Renal cortical epithelial cell (primary cell): ENCODE results near the gene DUT. TPM values are rescaled to one million over a fixed set of nuclear protein-coding genes. Genes with fewer than 3 reads are reported as not detected.
A peak's percentile ranks its signal among the peaks of the same experiment; 100 is the strongest.

ENCODE experiments used
- DNase-seq: peaks from one replicate; pipeline ENCODE4 v3.0.0-alpha.2; 2011; ENCODE audit warnings: low read depth
- total RNA-seq: library from RNA; depleted of rRNA; stranded (reverse); fragments of >200 nt; gene quantifications from 2 replicates; pipeline ENCODE4 v1.2.3, GENCODE V29; 2014

DUT gene
- total RNA-seq, 1 donor from 2014 or later, result 48.2 TPM

DNA sequence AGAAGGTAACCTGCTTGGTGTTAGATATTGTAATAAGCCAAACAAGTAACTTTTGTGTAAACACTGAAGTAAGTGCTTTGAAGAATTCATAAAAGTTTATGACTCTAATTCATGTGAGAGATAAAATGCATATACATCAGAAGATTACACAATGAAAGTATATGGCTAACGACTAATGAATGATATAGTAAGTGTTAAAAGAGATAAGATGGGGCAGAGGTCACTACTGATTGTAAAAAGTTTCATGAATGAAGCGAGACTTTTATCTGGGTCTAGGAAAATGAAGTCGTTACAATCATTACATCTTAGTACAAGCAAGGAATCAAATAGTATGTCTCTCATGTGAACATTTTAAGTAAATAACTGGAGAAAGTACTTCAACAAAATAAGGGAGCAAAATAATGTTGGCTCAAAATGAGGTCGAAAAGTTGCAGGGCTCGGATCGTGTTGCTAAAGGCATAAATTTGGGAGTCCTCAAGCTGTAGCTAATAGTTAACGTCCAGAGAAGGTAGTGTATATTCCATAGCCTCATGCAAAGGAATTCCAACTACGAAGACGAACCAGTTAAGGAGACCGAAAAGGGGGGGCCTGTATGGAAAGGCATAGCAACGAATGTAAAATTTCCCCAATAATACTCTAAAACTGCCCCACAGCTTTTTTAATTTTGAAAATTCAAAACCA, 984 bp upstream of the DUT start:
- peak; percentile 20 for DNase-seq

DNA sequence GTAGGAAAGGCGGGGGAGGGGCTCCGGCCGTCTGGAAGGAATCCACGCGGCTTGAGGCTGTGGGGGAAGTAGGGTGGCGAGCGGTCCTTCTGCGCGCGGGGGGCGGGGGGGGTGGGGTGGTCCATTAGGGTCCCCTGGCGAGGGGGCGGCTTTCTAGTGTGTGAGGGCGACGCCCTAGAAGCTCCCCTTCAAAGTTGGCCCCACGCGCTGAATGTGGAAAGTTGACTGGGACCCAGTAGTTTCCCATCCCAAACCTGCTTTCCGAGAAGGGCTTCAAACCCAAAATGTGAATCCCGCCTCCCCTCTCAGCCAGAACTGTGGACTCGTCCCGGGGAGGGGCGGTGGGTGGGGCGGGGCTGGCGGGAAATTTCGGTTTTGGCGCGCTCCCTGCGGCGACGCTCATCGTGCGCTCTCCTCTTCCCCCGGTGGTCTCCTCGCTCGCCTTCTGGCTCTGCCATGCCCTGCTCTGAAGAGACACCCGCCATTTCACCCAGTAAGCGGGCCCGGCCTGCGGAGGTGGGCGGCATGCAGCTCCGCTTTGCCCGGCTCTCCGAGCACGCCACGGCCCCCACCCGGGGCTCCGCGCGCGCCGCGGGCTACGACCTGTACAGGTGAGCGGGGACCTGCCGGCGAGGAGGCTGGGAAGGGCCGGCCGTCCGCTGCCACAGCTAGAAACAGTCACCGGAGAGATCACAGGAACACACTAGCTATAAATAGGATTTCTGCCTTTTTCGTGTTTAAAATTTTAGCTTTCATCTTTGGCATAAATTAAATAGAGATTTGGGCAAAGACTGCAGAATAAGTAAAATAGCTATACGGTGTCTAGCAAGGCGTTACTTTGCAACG, 790 bp downstream of the DUT start:
- DNase-seq, result no peak

DNA sequence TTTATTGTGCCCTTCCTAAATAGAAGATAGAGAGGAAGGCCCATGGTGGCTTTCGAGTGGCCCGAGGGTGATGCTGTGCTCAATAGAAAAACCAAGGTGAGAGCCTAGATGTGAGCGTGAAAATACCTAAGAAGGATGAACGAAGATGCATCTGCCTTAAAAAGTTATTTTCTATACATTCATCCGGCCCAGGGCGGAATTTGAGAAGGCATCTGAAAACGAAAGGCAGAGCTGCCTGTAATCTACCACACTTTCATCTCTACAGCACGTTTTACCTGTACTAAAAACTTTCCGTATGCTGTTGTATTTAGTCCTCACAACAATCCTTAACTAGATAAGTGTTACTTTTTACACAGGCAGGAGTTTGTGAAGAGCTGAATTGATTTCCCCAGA, 1.4 kb downstream of the DUT start:
- DNase-seq, result no peak

DNA sequence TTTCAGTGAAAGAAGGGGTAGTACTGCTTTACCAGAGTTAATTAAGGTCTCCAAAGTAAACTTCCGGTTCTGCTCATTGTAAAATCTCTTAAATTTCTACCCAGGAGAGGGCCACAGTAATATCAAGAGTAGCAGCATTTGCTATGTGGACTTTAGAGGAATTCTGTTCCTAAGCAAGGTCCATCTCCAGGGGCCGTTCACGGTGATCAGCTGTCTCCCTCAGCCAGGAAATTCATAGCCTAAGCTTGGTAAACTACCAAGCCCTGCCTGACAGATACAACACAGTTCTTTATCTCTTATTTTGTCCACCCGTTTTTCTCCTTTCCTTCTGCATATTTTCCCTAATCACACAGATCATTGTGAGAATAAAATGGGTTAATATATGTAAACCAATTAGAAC, 2.3 kb downstream of the DUT start:
- DNase-seq, result no peak

DNA sequence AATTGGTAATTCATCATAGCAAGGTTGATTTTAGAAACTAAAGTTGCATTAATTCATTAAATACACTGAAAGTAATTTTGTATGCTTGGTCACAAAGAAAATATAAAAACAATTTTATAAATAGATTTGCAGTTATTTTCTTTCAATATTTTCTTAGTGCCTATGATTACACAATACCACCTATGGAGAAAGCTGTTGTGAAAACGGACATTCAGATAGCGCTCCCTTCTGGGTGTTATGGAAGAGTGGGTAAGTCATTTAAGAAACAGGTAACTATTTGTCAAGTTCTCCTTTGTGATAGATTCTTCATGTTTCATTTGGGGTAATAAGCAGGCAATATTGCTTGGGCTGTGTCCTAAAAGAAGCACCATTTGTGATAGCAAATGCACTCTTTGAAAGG, 3.0 kb downstream of the DUT start:
- no peak for DNase-seq

DNA sequence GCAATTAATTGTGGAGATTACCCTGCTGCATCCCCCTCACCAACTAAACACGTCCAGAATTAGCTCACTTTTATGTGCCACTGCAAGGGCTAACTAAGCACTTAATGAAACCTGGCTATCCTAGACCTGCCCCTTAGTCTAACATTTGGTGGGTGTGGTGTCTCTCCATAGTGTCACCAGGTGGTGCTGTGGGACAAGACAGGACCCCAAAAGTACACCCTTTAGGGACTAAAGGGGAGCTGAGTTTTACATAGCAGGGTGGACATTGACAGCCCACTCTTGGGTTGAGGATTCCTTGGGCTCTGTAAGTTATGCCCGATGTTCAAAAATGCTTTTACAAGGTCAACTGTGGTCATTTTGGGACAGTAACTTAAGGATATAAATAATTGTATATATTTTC, 5.7 kb downstream of the DUT start:
- no peak for DNase-seq

DNA sequence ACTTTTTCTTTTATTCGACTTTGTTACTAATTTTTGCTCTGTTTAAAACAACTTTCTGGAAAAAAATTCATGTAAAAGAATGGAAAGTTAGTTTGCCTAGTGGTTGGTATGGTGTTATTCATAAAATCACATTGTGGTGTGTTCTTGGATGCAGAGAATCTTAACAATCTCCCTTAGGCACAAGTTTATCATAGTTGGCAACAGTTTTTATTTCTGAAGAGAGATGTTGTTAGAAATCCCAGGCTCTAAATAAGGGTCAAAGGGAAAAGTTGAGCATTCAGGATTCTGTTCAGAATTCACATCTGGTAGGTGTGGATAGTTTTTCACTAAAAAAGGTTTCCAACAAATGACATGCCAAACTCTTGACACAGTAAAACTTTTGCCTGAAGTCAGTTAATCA, 6.4 kb downstream of the DUT start:
- DNase-seq, result peak; percentile 4

DNA sequence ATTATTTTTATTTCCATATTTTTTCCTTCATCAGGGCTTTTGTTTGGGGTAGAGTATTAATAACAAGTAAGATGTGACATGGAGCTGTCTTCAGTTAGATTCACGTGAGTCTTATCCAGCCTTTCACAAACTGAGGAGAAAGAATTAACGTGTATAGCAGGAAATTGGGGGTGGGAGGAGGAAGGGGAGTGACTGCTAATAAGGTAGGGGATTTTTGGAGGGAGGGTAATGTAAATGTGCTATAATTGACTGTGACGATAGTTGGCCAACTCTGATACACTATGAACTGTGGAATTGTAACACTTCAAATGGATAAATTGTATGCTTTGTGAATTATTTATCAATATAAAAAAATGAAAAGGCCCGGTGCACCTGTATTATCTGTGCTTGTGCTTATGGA, 8.9 kb downstream of the DUT start:
- DNase-seq, result no peak

DNA sequence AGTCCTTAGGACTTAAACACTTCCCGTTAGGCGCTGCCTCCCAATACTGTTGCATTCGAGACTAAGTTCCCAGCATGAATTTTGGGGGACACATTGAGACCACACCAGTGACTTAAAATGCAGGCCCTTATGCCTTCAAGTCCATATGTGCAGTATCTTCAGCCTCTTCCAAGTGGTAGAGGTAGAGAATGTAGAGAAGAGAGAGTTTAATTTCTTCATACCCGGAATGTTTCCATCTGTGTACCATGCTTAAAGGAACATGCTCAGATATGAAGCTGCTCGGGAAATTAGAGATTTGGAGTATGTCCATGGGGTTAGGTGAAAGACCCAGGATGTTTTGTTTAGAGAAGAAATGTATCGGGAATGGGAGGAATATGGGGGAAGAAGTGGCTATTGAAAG, 12.6 kb downstream of the DUT start:
- no peak for DNase-seq

DNA sequence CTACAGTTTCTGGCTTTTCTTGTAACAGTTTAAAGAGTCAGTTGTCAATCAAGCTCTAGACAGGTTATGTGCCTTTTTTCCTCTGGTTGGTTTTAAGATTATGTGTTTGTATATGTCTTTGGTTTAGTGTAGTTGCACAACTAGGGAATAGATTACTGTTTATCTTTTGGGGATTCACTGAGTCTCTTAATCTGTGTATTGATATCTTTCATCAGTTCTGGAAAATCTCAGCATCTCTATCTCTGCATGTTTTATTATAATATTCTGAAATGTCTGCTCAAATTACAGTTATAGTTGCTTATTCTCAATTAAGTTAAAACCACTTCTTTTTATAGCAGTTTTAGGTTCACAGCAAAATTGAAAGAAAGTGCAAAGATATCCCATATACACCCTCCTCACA, 14.3 kb downstream of the DUT start:
- DNase-seq, result no peak

DNA sequence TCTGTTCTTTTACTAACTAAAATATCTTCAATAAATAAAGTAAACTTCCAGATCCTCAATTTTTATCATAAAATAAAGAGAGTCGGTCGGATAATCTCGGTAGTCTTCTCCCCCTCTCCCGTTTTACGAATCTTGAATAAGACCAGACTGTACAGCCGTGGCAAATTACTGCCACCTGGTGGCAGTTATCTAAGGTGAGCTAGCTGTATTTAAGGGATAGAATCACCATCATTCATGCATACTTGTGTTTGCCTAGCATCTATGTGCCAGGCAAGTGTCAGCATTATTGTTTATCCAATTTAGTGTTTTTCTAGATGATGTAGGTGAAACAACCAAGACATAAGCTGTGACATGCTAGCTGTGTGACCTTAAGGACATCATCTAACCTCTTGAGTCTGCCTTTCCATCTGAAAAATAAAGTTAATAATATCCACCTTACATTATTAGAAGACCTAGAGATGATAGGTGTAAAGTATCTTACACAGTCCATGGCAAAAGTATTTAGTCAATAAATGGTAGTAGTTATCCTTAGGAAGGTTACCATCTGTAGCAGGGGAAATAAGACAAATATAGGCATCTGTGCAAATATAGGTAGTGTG, 21.3 kb downstream of the DUT start:
- peak; percentile 82 for DNase-seq

DNA sequence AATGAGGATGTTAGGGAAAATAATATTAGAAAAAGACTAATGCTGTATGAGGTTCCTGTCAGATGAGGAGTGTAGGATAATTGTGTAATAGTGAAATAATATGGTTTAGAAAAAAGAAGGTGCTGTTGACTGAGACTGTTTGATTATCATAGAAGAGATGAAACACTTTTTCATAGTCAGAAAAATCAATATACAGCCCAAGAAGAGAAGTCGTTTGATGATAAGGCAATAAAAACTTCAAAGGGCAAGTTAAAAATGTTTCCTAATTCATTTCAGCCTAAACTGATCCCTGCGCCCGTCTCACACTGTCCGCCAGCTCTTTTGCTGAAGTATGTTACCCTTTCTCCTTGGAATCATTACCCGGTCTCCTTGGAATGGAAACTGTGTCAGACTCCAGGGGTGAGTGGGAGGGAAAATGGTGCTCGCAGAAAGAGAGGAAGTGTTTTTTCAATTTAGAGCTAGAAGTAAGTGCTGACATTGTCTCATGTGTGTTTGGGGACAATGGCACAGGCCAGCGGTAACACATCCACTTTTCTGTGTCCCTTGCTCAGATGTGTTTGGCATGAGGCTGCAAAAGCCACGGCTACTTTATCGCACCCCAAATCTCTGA, 23.6 kb downstream of the DUT start:
- peak; percentile 19 for DNase-seq

DNA sequence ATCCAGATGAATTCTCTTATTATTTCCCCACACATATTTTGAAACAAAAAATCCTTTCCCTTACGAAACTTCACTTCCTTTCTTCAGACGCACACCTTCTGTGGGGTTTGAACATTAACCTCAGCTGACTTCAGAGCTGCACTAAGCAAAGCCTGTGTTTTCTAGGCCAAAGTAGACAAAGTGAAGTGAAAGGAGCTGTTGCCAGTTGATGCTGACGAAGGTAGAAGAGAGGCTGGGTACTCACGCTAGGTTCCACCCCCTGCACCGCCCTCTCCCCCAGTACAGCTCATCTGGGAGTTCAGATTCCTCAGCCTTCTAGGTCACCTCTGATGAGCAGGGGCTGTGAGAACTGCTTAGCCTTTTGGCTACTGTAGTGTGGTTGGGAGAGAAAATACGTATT, 24.1 kb downstream of the DUT start:
- peak; percentile 94 for DNase-seq

DNA sequence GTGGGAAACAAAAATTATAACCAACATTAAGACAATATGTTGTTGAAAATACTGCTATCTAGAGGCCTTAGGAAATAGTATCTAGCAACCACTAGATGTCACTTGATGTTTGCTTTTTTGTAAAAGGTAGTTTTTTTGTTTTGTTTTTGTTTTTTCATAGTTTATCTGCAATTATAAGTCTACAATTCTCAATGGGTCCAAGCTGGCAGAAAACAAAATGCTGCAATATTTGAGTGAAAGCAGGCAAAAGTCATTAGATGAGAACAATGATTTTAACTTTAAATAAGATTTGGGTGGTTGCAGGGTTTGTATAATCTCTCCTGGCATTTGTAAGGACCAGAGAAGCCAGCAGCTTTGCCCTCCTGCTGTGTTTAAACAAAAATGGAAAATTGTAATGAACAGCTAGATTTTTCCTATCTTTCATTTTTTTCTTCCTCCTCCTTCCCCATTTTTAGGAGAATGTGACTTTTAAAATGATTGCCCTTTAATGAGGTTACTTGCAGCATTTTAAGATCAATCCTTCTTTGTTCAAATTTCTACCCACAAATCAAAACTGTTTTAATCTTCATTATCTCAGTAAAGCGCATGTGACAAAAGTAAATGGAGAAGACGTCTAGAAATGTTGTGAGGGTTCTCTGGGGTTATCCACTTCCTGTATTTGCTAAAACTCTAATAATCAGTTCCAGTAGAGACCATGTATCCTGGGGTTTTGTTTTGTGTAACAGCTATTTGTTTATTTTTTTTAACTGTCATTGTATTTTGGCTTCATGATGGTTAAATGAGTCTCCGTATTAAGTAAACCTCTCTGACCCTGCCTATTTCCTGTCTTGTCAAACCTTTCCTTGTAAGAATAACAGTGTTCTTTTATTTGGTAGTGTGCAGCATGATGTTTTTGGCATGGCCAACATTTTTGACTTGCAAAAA, 27.3 kb downstream of the DUT start:
- DNase-seq, result peak; percentile 64

DNA sequence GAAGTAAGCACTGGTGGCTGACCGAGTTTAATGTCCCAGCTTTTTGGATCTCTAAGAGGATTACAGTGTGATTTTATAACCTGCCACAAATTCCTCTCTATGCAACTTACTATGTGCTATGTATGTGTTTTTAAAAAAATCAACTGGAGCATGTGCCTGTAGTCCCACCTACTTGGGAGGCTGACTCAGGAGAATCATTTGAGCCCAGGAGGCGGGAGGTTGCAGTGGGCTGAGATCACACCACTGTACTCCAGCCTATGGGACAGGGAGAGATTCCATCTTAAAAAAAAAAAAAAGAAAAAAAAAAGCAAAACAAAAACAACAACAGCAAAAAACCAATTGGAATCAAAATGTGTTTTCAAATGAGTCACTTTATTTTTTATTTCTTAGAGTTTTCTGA, 29.6 kb downstream of the DUT start:
- peak; percentile 47 for DNase-seq

DNA sequence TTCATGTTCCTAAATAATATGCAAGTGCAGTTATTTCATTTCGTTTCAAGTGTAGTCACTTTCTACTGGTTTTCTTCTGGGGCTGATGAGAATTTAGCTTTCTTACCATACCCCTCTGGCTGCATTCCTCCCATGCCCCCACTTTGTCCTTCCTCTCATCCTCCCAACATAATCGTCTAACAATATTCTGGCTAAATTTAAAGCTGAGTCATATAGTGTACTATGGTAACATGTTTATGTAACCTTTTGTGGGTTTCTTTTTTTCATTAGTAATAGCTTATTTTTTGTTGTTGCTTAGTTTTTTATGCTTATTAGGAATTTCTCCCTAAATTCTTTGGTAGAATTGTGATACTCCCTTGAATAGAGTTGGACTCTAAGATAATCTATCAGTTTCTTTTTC, 30.5 kb downstream of the DUT start:
- DNase-seq, result no peak

DNA sequence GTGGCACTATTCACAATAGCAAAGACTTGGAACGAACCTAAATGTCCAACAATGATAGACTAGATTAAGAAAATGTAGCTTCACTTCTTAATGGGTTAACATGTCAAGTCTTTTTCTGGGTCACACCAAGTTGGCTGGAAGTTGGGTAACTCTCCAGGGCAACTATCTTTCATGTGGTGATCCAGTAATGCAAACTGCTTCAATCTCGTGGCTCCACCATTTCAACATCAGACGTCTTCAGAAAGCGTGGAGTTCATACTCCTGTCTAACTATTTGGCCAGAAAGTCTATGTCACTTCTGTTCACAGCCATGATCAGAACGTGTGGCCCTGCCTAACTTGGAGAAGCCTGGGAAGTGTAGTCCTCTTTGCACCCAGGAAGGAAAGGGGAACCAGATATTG, 32.2 kb downstream of the DUT start:
- peak; percentile 6 for DNase-seq

DNA sequence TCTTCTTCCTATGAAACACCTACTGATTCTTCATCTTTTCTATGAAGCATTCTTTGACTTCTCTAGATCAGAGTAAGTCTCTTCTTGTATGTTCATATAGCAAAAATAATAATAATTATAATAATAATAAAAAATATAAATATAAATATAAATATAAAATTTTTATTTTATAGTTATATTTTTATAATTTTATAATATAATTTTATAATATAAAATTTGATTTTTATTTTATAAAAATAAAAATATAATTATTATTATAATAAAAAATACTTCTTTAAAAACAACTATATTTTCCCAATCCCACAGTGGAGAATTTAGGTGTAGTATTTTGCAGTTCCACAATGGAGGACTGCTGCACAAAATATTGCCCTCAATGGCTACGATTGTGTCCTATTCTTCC, 34.3 kb downstream of the DUT start:
- DNase-seq, result no peak

DNA sequence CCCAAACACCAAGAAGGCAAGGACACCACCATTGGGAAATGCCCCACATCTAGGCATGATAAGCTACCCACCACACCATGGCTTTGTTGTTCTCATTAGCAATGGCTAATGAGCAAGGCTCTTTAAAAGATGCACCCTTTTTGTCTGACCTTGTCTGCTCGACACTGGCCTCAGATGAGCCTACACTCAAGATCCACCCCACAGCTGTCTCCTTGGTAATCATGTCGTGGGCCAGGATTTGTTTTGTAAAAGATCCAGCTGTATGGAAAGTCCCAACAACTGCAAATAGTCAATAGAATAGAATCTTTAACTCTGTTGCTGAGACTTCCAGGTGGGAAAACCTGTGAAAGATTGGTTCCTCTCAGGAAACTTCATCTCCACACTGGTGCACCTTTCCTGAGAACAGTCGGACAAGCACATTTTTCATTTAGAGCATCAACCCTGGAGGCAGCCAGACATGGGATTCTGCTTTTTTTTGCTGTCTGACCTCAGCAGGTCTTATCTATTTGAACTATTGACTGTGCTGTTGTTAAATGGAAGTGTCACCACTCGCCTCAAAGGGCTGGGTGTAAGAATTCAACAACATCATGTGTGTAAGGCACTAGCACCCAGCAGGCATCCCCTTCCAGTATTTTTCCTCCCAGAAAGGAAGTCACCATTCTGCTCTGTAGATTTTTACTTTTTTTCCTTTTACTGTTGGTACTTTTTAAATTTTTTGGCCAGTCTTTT, 35.5 kb downstream of the DUT start:
- DNase-seq, result no peak

DNA sequence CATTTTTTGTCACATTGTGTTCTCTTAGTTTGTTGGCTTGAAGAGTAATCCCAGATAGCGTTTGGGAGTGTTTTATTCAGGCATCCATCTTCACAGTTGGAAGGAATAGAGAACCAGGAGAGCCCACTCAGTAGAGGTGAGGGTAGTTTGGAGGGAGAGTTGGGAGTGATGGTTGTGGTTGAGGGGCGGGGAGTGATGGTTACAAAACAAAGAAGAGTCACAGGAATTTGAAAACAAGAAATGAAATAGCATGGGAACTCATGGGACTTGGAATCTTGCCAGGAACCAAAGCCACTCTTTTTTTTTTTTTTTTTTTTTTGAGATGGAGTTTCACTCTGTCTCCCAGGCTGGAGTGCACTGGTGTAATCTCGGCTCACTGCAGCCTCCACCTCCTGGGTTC, 36.3 kb downstream of the DUT start:
- peak; percentile 47 for DNase-seq

DNA sequence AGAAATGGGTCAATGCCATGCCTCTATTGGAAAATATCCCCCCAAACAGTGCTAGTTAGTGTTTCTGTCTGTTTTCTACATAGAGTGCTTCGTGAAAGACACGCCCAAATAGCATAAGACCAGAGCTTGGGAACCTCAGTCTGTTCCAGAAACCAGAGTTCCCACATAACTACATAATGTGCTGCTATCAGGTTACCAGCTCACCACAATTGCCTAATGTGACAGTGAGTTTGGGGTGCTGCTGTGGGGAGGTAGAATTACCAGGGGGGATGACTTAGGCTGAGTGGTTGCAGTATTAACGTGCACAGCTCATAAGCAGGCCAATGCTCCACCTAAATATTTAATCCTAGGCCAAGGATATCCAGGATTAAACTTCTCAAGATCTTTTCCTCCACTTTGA, 39.2 kb downstream of the DUT start:
- peak; percentile 74 for DNase-seq
